Activated T-cell treated with anti-CD3 and anti-CD28 coated beads, Interleukin-2, amount 50 U/mL, for 24 hours (primary cell): Measurements from ENCODE around the gene JAML.

Source experiments
- DNase-seq: peaks from one replicate; pipeline ENCODE4 v3.0.0-alpha.2; 2020
- H3K27ac Mint-ChIP-seq: 2 replicates; pipeline ENCODE4 v1.8.0; 2020; ENCODE audit warnings: mild to moderate bottlenecking, mixed read lengths
- H3K27me3 Mint-ChIP-seq: 2 replicates; pipeline ENCODE4 v1.8.0; 2020; ENCODE audit warnings: mixed read lengths
- H3K36me3 Mint-ChIP-seq: 2 replicates; pipeline ENCODE4 v1.8.0; 2020; ENCODE audit warnings: low read depth, mixed read lengths
- H3K4me1 Mint-ChIP-seq: 2 replicates; pipeline ENCODE4 v1.8.0; 2020; ENCODE audit warnings: low read depth, mixed read lengths
- H3K4me3 Mint-ChIP-seq: 2 replicates; pipeline ENCODE4 v1.8.0; 2020; ENCODE audit warnings: mild to moderate bottlenecking, moderate library complexity, mixed read lengths
- H3K9me3 Mint-ChIP-seq: 2 replicates; pipeline ENCODE4 v1.8.0; 2020; ENCODE audit warnings: mixed read lengths

Gene JAML

GRCh38 chr11:118215765-118216164, 9.0 kb downstream of the JAML start:
- H3K4me3 Mint-ChIP-seq: peak overlapping the region; percentile 85
- H3K27me3 Mint-ChIP-seq: no peaks in the 10 kb centered on the region
- peaks cover 83% of the 10 kb centered on the region for H3K36me3 Mint-ChIP-seq
- peaks cover 98% of the 10 kb centered on the region for H3K4me1 Mint-ChIP-seq
- H3K27ac Mint-ChIP-seq: no peak overlapping the region
- no peaks in the 10 kb centered on the region for H3K9me3 Mint-ChIP-seq
- no peak for DNase-seq

- Mint-ChIP-seq H3K27ac (no peak overlapping the region), H3K36me3 (peaks cover 83% of the 10 kb centered on the region), H3K4me1 (peaks cover 98% of the 10 kb centered on the region), H3K27me3 (no peaks in the 10 kb centered on the region), H3K9me3 (no peaks in the 10 kb centered on the region), H3K4me3 (peak overlapping the region; percentile 85)
- no peak for DNase-seq
Measured at GRCh38 chr11:118215262-118215661, 9.5 kb downstream of the JAML start.

GRCh38 chr11:118214210-118214914, 10.4 kb downstream of the JAML start:
- no peak for DNase-seq
- no peak overlapping the region for H3K27ac Mint-ChIP-seq
- peaks cover 82% of the 10 kb centered on the region for H3K36me3 Mint-ChIP-seq
- H3K9me3 Mint-ChIP-seq: no peaks in the 10 kb centered on the region
- H3K27me3 Mint-ChIP-seq: no peaks in the 10 kb centered on the region
- peak overlapping the region; percentile 85 for H3K4me3 Mint-ChIP-seq
- H3K4me1 Mint-ChIP-seq: peaks cover 95% of the 10 kb centered on the region

- Mint-ChIP-seq H3K4me1 (peaks cover 95% of the 10 kb centered on the region), H3K27ac (no peak overlapping the region), H3K27me3 (no peaks in the 10 kb centered on the region), H3K36me3 (peaks cover 82% of the 10 kb centered on the region), H3K4me3 (peak overlapping the region; percentile 85), H3K9me3 (no peaks in the 10 kb centered on the region)
- no peak for DNase-seq
Measured at GRCh38 chr11:118213781-118214180, 11.0 kb downstream of the JAML start.

- Mint-ChIP-seq H3K9me3 (no peaks in the 10 kb centered on the region), H3K4me1 (peaks cover 93% of the 10 kb centered on the region), H3K27me3 (no peaks in the 10 kb centered on the region), H3K36me3 (peaks cover 83% of the 10 kb centered on the region), H3K27ac (no peak overlapping the region), H3K4me3 (peak overlapping the region; percentile 85)
- DNase-seq: no peak
Measured at GRCh38 chr11:118213201-118213600, 11.6 kb downstream of the JAML start.

GRCh38 chr11:118212781-118213191, 12.0 kb downstream of the JAML start:
- H3K4me3 Mint-ChIP-seq: peak overlapping the region; percentile 85
- no peaks in the 10 kb centered on the region for H3K9me3 Mint-ChIP-seq
- peaks cover 85% of the 10 kb centered on the region for H3K36me3 Mint-ChIP-seq
- no peak overlapping the region for H3K27ac Mint-ChIP-seq
- H3K27me3 Mint-ChIP-seq: no peaks in the 10 kb centered on the region
- peaks cover 93% of the 10 kb centered on the region for H3K4me1 Mint-ChIP-seq
- DNase-seq: no peak

- peaks cover 87% of the 10 kb centered on the region for H3K36me3 Mint-ChIP-seq
- no peak overlapping the region for H3K27ac Mint-ChIP-seq
- peak overlapping the region; percentile 85 for H3K4me3 Mint-ChIP-seq
- no peak for DNase-seq
- no peaks in the 10 kb centered on the region for H3K9me3 Mint-ChIP-seq
- no peaks in the 10 kb centered on the region for H3K27me3 Mint-ChIP-seq
- peaks cover 92% of the 10 kb centered on the region for H3K4me1 Mint-ChIP-seq
Measured at GRCh38 chr11:118212131-118212725, 12.6 kb downstream of the JAML start.

GRCh38 chr11:118211006-118211405, 13.8 kb downstream of the JAML start:
- H3K27me3 Mint-ChIP-seq: no peaks in the 10 kb centered on the region
- no peak for DNase-seq
- peaks cover 83% of the 10 kb centered on the region for H3K36me3 Mint-ChIP-seq
- H3K4me1 Mint-ChIP-seq: peaks cover 94% of the 10 kb centered on the region
- no peak overlapping the region for H3K27ac Mint-ChIP-seq
- H3K9me3 Mint-ChIP-seq: no peaks in the 10 kb centered on the region
- H3K4me3 Mint-ChIP-seq: no peak overlapping the region

- no peak overlapping the region for H3K27ac Mint-ChIP-seq
Measured at GRCh38 chr11:118210323-118210722, 14.5 kb downstream of the JAML start.

GRCh38 chr11:118209033-118209432, 15.8 kb downstream of the JAML start:
- Mint-ChIP-seq H3K36me3 (peaks cover 65% of the 10 kb centered on the region), H3K27ac (peak overlapping the region; percentile 94)

More at GRCh38 chr11:118210323-118210722, 14.5 kb downstream of the JAML start:
- no peak for DNase-seq
- H3K27me3 Mint-ChIP-seq: no peaks in the 10 kb centered on the region
- peaks cover 3% of the 10 kb centered on the region for H3K9me3 Mint-ChIP-seq
- H3K36me3 Mint-ChIP-seq: peaks cover 78% of the 10 kb centered on the region
- no peak overlapping the region for H3K4me3 Mint-ChIP-seq
- peaks cover 94% of the 10 kb centered on the region for H3K4me1 Mint-ChIP-seq

GRCh38 chr11:118207079-118207478, 17.7 kb downstream of the JAML start:
- H3K4me1 Mint-ChIP-seq: peaks cover 65% of the 10 kb centered on the region
- peaks cover 46% of the 10 kb centered on the region for H3K36me3 Mint-ChIP-seq
- no peak for DNase-seq
- peaks cover 3% of the 10 kb centered on the region for H3K9me3 Mint-ChIP-seq
- no peaks in the 10 kb centered on the region for H3K27me3 Mint-ChIP-seq
- no peak overlapping the region for H3K27ac Mint-ChIP-seq
- peak overlapping the region; percentile 30 for H3K4me3 Mint-ChIP-seq

More at GRCh38 chr11:118209033-118209432, 15.8 kb downstream of the JAML start:
- DNase-seq: no peak
- Mint-ChIP-seq H3K4me1 (peaks cover 84% of the 10 kb centered on the region), H3K4me3 (peak overlapping the region; percentile 34), H3K27me3 (no peaks in the 10 kb centered on the region), H3K9me3 (peaks cover 3% of the 10 kb centered on the region)

- peaks cover 59% of the 10 kb centered on the region for H3K4me1 Mint-ChIP-seq
- peaks cover 3% of the 10 kb centered on the region for H3K9me3 Mint-ChIP-seq
- H3K36me3 Mint-ChIP-seq: peaks cover 40% of the 10 kb centered on the region
- H3K4me3 Mint-ChIP-seq: peak overlapping the region; percentile 30
- H3K27ac Mint-ChIP-seq: no peak overlapping the region
- no peaks in the 10 kb centered on the region for H3K27me3 Mint-ChIP-seq
- DNase-seq: no peak
Measured at GRCh38 chr11:118206391-118207031, 18.3 kb downstream of the JAML start.

GRCh38 chr11:118205606-118206378, 19.0 kb downstream of the JAML start:
- Mint-ChIP-seq H3K9me3 (peaks cover 3% of the 10 kb centered on the region), H3K4me1 (peaks cover 52% of the 10 kb centered on the region), H3K36me3 (peaks cover 33% of the 10 kb centered on the region), H3K27me3 (no peaks in the 10 kb centered on the region), H3K4me3 (peak overlapping the region; percentile 30), H3K27ac (no peak overlapping the region)
- DNase-seq: no peak

GRCh38 chr11:118202599-118203422, 22.0 kb downstream of the JAML start:
- peak; percentile 66 for DNase-seq
- H3K27me3 Mint-ChIP-seq: no peaks in the 10 kb centered on the region
- peaks cover 42% of the 10 kb centered on the region for H3K4me1 Mint-ChIP-seq
- peaks cover 3% of the 10 kb centered on the region for H3K9me3 Mint-ChIP-seq
- H3K36me3 Mint-ChIP-seq: peaks cover 21% of the 10 kb centered on the region
- H3K4me3 Mint-ChIP-seq: no peak overlapping the region
- H3K27ac Mint-ChIP-seq: no peak overlapping the region
